C4-2B (cell line): ENCODE data around the gene HAUS1.

Experiments used
- ZFX ChIP-seq: fragments of 450-650 bp; IDR thresholded peaks from 2 replicates; pipeline ENCODE4 v1.6.1; 2017
- TF ChIP-seq, protein P1 (sequence below): fragments of 450-650 bp; conservative IDR thresholded peaks from 2 replicates; pipeline ENCODE4 v1.5.1; 2017; ENCODE audit warnings: mild to moderate bottlenecking

DNA sequence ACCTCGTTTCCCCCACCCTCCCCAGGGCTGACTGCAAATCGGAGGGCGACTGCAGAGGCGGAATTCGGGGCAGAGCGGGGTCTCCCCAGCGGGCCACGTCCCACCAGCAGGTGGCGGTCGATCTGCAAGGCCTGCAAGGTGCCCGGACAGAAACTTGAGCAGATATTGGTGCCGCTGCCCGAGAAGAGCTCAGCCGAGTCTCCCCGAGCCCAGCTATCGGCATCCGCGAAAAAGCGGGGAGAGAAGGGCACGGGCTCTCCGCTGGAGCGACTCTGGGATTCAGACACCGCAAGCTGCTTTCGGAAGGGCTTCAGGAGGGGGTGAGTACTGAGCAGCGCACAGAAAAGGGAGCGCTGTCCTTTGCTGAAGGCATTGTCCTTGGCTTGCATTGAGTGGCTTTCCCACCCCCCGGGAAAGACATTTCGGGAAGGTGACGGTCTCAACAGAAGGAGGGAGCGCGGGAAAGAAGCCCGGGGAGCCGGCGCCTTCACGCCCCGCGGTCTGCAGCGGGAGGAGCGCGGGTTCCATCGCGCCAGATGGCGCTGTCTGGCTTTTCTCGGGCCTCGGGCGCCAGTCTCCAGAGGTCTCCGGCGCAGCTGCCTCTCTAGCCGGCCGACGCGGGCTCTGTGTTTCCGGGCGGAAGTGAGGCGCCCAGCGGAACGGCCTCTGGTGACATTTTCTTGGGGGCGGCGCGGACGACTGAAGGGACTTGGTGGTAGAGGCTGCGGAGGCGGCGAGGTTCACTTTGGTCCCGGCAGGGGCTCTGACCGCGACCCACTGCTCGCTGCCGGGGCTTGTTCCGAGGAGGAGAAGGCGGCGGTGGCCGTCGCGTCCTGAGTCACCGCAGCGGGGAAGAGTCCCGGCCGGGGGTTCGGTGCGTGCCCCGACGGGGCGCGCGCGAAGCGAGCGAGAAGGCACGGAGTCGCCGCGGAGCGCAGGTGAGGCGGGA is 69.5 kb downstream of the HAUS1 start:
- TF ChIP-seq, protein P1, sequence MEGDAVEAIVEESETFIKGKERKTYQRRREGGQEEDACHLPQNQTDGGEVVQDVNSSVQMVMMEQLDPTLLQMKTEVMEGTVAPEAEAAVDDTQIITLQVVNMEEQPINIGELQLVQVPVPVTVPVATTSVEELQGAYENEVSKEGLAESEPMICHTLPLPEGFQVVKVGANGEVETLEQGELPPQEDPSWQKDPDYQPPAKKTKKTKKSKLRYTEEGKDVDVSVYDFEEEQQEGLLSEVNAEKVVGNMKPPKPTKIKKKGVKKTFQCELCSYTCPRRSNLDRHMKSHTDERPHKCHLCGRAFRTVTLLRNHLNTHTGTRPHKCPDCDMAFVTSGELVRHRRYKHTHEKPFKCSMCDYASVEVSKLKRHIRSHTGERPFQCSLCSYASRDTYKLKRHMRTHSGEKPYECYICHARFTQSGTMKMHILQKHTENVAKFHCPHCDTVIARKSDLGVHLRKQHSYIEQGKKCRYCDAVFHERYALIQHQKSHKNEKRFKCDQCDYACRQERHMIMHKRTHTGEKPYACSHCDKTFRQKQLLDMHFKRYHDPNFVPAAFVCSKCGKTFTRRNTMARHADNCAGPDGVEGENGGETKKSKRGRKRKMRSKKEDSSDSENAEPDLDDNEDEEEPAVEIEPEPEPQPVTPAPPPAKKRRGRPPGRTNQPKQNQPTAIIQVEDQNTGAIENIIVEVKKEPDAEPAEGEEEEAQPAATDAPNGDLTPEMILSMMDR = peak; percentile 95
- TF ChIP-seq ZFX = peak; percentile 41; the same call in 1 of the 2 replicates
